GM18867 (cell line): ENCODE results near the gene DLGAP4.

Source experiments
- ATAC-seq: cut with Tn5 transposase; IDR thresholded peaks from one replicate; pipeline ENCODE4 v1.9.1; 2021; ENCODE audit warnings: mild to moderate bottlenecking, moderate library complexity; ENCODE audit not compliant: unreplicated experiment

The DLGAP4 gene

DNA sequence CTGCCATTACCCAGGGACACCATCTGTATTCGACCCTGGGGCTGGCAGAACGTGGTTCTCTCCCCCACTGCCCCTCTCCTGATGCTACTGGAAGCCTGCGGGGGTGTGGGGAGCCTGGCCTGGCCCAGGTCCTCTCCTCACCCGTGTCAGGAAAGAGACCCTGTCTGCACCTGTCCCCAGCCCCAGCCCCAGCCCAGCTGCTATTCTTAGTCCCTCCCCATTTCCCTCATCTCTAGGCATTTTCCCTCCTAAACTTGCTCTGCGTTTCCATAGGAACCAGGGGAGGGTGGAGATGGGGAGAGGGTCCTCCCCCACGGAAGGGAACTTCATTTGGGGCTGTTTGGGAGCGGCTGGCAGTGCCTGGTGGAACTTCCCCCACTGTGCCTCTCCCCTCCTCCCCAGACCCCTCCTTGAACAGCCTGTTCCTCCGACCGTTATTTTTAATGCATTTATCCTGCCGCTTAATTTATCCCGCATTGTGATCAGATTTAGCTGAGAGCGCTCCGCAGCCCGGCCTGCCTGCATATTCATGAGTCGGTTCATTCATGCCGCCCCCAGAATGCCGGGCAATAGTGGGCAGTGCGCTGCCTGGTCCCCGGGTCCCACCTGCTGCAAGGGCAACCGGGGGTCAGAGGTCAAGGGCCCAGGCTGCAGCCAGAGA is 31.8 kb upstream of the DLGAP4 start:
- ATAC-seq, result no peak

DNA sequence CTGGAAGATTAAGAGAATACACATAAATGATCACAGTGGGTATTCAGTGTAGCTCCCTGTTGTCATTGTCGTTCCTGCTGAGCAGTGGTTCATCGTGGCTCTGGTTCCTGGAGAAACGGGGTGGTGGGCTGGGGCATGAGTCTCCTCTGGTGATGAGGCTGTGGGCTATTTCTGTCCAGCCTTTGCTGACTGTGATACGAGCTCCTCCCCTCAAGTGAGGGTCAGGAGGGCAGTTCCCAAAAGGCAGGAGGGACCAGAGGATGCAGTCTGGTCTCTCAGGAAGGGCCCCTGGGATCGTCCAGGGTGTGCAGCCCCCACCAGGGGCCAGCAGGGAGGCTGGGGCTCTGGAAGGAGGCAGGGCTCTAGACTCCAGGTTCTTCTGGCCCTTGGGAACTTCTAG is 31.1 kb upstream of the DLGAP4 start:
- ATAC-seq, result no peak

- ATAC-seq, result no peak
Observed at GRCh38 chr20:36275441-36276189, 30.5 kb upstream of the DLGAP4 start.

GRCh38 chr20:36277546-36277945 is 28.6 kb upstream of the DLGAP4 start:
- ATAC-seq, result no peak

DNA sequence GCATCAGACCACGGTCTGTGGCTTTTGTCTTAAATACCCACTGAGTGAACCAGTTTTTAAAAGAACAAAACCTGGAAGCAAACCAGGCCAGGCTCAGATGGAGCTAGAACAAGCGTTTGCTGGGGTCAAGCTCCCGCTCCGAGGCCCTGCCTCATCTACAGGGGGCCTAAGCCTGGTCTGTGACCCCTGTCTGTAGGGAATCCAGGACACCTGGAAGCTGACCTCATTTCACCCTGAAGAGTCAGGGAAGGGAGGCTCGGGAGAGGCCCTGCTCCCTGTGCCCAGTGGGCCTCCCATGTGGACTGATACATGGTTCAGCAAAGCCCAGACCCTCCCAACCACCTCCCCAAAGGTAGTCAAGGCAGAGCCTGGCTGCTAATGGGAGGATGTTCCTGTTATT is 26.8 kb upstream of the DLGAP4 start:
- ATAC-seq, result no peak

GRCh38 chr20:36279776-36280175 is 26.4 kb upstream of the DLGAP4 start:
- ATAC-seq, result no peak

DNA sequence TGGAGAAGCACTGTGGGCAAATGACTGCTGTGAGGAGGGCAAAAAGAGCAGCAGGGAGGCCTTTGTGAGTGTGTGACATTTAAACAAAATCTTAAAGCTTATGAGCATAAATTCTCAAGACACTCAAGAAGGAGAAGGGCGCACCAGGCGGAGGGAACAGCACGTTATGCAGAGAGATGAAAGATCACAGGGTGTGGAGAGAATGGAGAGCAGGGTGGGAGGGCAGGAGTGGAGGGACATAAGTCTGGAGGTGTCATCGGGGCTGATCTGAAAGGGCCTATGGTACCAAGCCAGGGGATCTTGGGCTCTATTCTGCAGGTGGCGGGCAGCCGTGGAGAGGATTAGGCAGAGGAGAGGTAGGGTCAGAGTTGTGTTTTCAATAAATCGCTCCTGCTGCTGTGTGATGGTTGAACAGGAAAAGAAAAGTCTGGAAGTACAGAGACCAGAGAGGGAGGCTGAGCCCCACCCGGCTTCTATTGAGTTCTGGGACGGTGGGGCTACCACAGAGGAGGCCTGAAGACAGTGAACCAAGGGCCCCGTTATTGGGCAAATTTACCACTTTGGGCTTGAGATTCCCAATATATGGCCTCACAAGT is 24.3 kb upstream of the DLGAP4 start:
- ATAC-seq, result no peak

DNA sequence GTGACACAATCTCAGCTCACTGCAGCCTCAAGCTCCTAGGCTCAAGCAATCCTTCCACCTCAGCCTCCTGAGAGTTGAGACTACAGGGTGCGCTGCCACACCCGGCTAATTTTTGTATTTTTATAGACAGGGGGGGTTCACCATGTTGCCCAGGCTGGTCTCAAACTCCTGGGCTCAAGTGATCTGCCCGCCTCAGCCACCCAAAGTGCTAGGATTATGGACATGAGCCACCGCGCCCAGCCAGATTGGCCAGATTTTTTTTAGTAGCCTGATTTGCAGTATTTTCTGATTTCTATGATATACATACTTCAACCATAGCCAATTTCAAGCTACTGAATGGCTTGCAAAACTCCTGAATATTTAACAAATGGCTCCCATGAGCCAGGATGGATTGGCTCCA is 21.4 kb upstream of the DLGAP4 start:
- ATAC-seq, result no peak

- no peak for ATAC-seq
Observed at GRCh38 chr20:36285746-36286447, 20.2 kb upstream of the DLGAP4 start.

DNA sequence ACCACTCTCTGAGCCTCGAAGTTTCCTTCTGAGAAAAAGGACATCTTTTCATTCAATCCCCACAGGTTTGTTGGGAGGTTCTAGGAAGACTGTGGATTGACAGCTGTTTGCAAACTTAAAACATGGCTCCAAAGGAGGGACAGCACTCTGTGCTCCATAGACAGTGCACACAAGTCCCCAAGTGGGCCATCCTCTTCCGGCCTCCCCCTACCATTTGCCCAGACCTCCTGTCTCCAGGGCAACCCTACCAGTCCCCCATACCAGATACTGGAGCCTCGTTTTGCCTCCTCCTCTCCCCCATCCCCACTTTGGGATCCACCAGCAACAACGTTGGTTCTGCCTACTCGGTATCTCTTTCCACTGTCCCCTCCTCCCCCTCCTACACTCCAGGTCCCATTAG is 8.5 kb upstream of the DLGAP4 start:
- no peak for ATAC-seq

DNA sequence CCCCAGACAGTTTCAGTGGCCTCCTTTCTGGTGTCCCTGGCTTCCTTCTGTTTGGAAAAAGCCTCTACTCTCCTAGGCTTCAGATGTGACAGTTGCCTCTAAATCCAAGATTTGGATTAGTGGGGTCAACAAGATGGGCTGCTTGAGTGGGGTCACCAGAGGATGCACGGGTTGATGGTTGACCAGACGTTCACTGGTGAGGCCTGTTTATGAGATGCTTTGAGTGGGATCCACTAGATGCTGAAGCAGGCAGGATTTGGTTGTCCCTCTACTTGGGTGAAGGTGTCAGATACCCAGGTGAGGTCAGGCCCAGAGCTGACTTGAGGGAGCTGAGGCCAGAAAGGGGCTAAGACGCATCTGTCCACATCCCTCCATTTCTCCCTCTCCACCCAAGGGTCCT is 8.1 kb upstream of the DLGAP4 start:
- ATAC-seq, result no peak

GRCh38 chr20:36298795-36299339 is 7.3 kb upstream of the DLGAP4 start:
- no peak for ATAC-seq

- no peak for ATAC-seq
Observed at GRCh38 chr20:36299459-36299858, 6.7 kb upstream of the DLGAP4 start.

DNA sequence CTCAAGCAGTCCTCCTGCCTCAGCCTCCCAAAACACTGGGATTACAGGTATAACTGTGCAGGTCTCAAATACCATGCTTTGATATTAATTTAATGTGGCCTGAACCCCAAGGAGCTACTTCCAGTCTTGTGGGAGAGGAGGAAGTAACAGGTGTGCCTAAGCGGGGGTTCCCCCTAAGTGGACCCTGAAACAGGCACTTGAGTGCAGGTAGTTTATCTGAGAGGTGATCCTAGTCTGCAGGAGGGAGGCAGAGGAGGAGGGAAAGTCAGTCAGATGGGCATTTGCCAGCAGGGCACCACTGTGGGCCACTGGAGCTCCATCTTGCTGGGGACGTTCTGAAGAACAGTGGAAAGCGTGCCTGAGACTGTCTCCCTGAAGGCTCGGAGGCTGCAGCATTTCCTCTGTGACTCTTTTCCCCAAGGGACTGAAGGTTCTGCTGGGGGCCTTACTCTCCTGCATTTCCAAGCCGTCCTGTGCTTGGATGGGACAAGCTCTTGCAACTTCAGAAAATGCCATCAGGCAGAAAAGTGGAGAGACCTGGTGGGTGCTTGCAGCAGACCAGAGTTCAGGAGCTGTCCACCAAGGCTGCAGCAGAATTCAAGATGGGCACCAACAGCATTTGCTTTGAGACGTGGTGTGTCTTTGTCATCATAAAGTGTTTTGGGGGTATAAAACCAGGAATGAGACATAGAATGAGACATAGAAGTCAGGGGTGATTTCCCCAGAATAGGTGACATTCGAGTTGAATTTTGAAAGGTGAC is 4.6 kb upstream of the DLGAP4 start:
- ATAC-seq, result no peak

GRCh38 chr20:36303020-36303595 is 3.0 kb upstream of the DLGAP4 start:
- ATAC-seq, result no peak

DNA sequence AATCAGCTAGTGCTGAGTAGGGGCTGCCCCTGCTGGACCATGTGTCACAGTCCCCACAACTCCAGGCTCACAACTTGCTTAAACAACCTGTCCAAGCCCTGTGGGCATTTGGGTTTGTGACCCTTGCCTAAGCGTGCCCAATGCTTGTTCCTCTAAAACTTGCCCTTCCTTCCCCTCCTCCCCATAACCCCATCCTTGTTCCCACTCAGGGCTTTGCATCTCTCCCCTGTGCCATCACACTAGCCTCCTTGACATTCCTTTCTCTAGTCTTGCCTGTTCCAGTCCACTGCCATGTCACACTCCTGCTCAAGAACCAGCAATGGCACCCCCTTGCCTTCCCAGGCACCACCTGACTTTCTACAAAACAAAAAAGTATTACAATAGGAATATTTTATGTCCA is 2.3 kb upstream of the DLGAP4 start:
- no peak for ATAC-seq

- ATAC-seq, result no peak
Observed at GRCh38 chr20:36304786-36305495, 1.2 kb upstream of the DLGAP4 start.

GRCh38 chr20:36306553-36307411 is 643 bp downstream of the DLGAP4 start:
- no peak for ATAC-seq
